Measurements from ENCODE around the gene BORCS5.

- no peak for TF ChIP-seq RFX5 (IDR thresholded peaks at IDR 0.05; ENCODE audit: low read depth, low read length)
- TF ChIP-seq, protein P1, sequence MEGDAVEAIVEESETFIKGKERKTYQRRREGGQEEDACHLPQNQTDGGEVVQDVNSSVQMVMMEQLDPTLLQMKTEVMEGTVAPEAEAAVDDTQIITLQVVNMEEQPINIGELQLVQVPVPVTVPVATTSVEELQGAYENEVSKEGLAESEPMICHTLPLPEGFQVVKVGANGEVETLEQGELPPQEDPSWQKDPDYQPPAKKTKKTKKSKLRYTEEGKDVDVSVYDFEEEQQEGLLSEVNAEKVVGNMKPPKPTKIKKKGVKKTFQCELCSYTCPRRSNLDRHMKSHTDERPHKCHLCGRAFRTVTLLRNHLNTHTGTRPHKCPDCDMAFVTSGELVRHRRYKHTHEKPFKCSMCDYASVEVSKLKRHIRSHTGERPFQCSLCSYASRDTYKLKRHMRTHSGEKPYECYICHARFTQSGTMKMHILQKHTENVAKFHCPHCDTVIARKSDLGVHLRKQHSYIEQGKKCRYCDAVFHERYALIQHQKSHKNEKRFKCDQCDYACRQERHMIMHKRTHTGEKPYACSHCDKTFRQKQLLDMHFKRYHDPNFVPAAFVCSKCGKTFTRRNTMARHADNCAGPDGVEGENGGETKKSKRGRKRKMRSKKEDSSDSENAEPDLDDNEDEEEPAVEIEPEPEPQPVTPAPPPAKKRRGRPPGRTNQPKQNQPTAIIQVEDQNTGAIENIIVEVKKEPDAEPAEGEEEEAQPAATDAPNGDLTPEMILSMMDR (conservative IDR thresholded peaks at IDR 0.05; ENCODE audit: low read depth, low read length) = no peak
Observed at GRCh38 chr12:12356896-12357718, at the start of gene BORCS5.

Measured in IMR-90 (cell line).